Measurements from ENCODE around the gene ALPL. TPM values are rescaled to one million over a fixed set of nuclear protein-coding genes. Genes with fewer than 3 reads are reported as not detected.

ALPL gene
- total and polyA plus RNA-seq, 7 donors = 0.36 to 7.8 (median 2.3) TPM

DNA sequence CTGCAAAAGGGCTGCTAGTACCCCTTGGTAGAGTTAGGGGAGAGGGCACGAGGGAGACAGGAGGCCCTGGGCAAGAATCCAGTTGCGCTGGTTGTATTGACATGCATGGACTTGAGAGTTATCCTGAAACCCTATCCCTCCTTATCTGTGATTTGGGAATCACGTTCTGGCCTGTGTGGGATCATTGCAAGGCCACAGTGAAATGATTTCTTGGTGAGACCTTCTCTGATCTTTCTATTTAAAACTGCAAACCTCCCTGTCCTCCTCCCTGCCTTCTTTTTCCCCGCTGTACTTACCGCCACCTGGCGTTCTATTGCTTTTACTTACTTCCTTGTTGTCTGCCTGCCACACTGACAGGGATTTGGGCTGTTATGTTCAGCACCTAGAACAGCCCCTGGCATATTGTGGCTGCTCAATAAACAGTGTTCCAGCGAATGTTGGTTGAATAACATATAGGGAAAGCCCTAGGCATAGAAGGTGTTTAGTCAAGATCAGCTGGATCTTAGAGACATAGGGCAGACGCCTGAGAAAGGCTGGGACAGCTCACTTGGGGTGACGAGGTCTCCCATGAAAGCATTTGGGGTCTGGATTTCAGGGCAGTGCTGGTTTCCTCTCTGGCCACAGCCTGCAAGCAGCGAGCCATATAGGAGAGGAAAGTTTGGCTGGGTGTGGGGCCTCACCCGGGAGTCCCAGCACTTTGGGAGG, 25.6 kb downstream of the ALPL start:
- intact Hi-C loops (cut with DNase I) = no loop called here
- TF ChIP-seq POLR2AphosphoS5 (IDR thresholded peaks at IDR 0.05) = no peak
- TF ChIP-seq, protein P1, sequence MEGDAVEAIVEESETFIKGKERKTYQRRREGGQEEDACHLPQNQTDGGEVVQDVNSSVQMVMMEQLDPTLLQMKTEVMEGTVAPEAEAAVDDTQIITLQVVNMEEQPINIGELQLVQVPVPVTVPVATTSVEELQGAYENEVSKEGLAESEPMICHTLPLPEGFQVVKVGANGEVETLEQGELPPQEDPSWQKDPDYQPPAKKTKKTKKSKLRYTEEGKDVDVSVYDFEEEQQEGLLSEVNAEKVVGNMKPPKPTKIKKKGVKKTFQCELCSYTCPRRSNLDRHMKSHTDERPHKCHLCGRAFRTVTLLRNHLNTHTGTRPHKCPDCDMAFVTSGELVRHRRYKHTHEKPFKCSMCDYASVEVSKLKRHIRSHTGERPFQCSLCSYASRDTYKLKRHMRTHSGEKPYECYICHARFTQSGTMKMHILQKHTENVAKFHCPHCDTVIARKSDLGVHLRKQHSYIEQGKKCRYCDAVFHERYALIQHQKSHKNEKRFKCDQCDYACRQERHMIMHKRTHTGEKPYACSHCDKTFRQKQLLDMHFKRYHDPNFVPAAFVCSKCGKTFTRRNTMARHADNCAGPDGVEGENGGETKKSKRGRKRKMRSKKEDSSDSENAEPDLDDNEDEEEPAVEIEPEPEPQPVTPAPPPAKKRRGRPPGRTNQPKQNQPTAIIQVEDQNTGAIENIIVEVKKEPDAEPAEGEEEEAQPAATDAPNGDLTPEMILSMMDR (IDR thresholded peaks at IDR 0.05) = no peak
- no peak for TF ChIP-seq EP300 (IDR thresholded peaks at IDR 0.05)
- TF ChIP-seq POLR2A (IDR thresholded peaks at IDR 0.05) = no peak
- H3K4me3 ChIP-seq = no peak overlapping the region

DNA sequence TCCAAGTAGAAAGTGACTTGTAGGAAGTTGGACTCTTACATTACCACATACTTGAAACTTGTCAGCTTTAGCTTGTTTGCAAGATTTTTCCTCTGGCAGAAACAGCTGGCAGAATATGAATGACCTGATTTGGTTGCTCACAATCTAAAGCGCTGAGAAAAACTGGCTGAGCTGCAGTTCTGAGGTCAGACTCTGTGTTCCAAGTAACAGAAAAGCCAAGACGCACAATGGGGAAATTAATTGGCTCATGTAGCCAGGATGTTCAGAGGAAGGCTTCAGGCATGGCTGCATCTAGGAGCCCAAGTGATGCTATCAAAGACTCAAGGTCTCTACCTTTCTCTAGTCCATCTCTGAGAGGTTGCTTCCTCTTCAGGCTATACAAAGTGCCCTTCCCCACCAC, 27.0 kb downstream of the ALPL start:
- Histone ChIP-seq H3K4me1 (peaks cover 0 to under 1% (median 0%) of the 10 kb centered on the region in 4 donors), H3K27ac (no peak overlapping the region), H3K27me3 (peaks cover 0 to 5% (median 0%) of the 10 kb centered on the region in 3 donors), H3K36me3 (no peaks in the 10 kb centered on the region), H3K9me3 (no peaks in the 10 kb centered on the region), H3K4me3 (no peak overlapping the region)
- DNase-seq = no peak
- WGBS, 2 donors = 76 to 82% methylated on average over 2 of the region's 2 CpGs
- no peak for TF ChIP-seq EP300 (IDR thresholded peaks at IDR 0.05)
- no peak for TF ChIP-seq POLR2A (IDR thresholded peaks at IDR 0.05)
- TF ChIP-seq POLR2AphosphoS5 (IDR thresholded peaks at IDR 0.05) = no peak
- TF ChIP-seq, protein P1 (IDR thresholded peaks at IDR 0.05) = no peak
- intact Hi-C loops (cut with DNase I) = no loop called here

More for the DNA sequence above, 25.6 kb downstream of the ALPL start:
- Histone ChIP-seq H3K9me3 (no peaks in the 10 kb centered on the region), H3K36me3 (no peaks in the 10 kb centered on the region), H3K27ac (no peak overlapping the region), H3K27me3 (peaks cover 0 to 5% (median 0%) of the 10 kb centered on the region in 3 donors), H3K4me1 (no peaks in the 10 kb centered on the region)
- DNase-seq = no peak
- WGBS, 2 donors = 47 to 54% methylated on average over 11 of the region's 11 CpGs

DNA sequence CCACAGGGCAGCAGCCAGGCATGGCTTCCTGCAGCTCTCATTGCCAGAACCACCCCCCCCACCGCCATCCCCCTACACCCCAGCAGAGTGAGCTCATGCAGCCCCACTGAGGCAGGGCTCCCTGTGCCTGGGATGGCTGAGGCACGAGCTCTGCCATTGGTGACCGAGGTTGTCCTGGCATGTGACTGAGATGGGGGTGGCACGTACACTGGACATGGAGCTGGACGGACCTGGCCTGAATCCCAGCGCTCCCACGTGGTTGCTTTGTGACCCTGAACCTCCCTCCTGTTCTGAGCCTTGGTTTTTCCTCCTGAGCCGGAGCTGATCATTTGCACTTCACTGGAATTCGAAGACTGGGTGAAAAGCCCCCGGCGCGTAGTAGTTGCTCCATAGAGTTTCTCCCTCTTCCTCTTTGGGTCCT, 28.3 kb downstream of the ALPL start:
- Histone ChIP-seq H3K9me3 (no peaks in the 10 kb centered on the region), H3K27ac (no peak overlapping the region), H3K27me3 (peaks cover 0 to 3% (median 0%) of the 10 kb centered on the region in 3 donors), H3K4me3 (no peak overlapping the region), H3K4me1 (peaks cover 0 to 14% (median 8%) of the 10 kb centered on the region in 4 donors), H3K36me3 (no peaks in the 10 kb centered on the region)
- 49 to 61% methylated on average over 12 of the region's 12 CpGs for WGBS, 2 donors
- DNase-seq = no peak
- intact Hi-C loops (cut with DNase I) = no loop called here
- TF ChIP-seq, protein P1 (IDR thresholded peaks at IDR 0.05) = no peak
- TF ChIP-seq EP300 (IDR thresholded peaks at IDR 0.05) (no peak), POLR2AphosphoS5 (IDR thresholded peaks at IDR 0.05) (no peak), POLR2A (IDR thresholded peaks at IDR 0.05) (no peak)

DNA sequence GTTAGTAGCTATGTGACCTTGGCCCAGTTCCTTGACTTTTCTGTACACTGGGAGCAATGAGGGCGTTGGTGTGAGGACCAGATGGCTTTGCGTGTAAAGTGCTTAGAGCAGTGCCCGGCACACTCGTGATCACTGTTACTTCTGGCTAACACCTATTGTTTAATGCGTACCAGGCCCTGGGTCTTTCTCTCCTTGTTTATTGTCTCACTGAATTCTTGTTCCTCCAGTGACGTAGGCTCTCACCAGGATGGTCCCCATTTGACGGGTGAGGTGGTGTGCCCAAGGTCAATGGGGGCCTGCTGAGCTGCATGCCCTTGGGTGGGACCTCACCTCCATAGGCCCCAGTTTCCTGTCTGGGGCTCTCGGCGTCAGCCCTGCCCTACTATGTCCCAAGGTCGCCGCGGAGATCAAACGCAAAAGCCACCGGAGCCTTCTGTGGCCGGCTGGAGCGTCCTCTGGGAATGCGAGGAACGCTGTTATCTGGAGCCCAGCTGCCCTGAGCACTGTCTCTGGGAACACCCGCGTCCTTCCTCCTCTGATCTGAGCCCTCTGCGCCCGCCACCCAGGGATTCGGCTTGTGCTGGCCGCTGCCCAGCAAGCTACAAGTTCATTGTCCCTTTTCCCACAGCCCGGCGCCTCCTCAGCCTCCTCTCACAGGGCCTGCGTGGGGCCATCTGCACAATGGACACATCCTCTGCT, 28.9 kb downstream of the ALPL start:
- DNase-seq = no peak
- Histone ChIP-seq H3K4me1 (peaks cover 0 to 19% (median 8%) of the 10 kb centered on the region in 4 donors), H3K27me3 (no peaks in the 10 kb centered on the region), H3K36me3 (no peaks in the 10 kb centered on the region), H3K4me3 (no peak overlapping the region), H3K9me3 (no peaks in the 10 kb centered on the region), H3K27ac (no peak overlapping the region)
- TF ChIP-seq EP300 (IDR thresholded peaks at IDR 0.05) (no peak), POLR2A (IDR thresholded peaks at IDR 0.05) (no peak), POLR2AphosphoS5 (IDR thresholded peaks at IDR 0.05) (no peak)
- TF ChIP-seq, protein P1 (IDR thresholded peaks at IDR 0.05) = no peak
- WGBS, 2 donors = 37 to 40% methylated on average over 27 of the region's 27 CpGs
- intact Hi-C loops (cut with DNase I) = no loop called here
